Endothelial cell of umbilical vein (primary cell): ENCODE results near the gene ZNF383. TPM values are rescaled to one million over a fixed set of nuclear protein-coding genes. Genes with fewer than 3 reads are reported as not detected.
"Not testable (repeated sequence)": the region's sequence is repeated elsewhere in the genome, so short reads cannot be mapped to it uniquely, and the experiment has no call there.

Experiments
- BruUV-seq: library from RNA; stranded (reverse); fragments of 400-500 nt; replicated peaks from 2 replicates; lab custom pipeline; 2021; lab: Mats Ljungman, UMichigan
- CTCF ChIA-PET: fragments of 300-600, 350-600 bp; sonication (Branson Sonifier 250); formaldehyde crosslinking; loops from one replicate; lab custom pipeline; 2021; ENCODE audit warnings: antibody characterized with exemption, inconsistent platforms; lab: Charles Lee
- POLR2A ChIA-PET: fragments of 300-600, 350-600 bp; sonication (Branson Sonifier 250); formaldehyde crosslinking; loops from one replicate; lab custom pipeline; 2021; ENCODE audit warnings: antibody characterized with exemption, inconsistent platforms; lab: Charles Lee
- DNase-seq: peaks from one replicate; pipeline ENCODE4 v3.0.0-alpha.2; 2011; ENCODE audit warnings: low read depth, low spot score
- FAIRE-seq: peaks from 2 replicates; lab custom pipeline; 2011; peaks lifted over from hg19 to GRCh38; lab: Jason Lieb, UNC
- H2AFZ ChIP-seq: 2 replicates; pipeline ENCODE4 v1.6.0; 2012; ENCODE audit warnings: low read depth, low read length, control low read depth, inconsistent platforms
- H3K27ac ChIP-seq: 2 replicates; pipeline ENCODE4 v1.5.1; 2011; ENCODE audit warnings: low read depth, mild to moderate bottlenecking, control low read depth, low read length, moderate library complexity; ENCODE audit not compliant: insufficient read depth
- H3K27me3 ChIP-seq, 2 experiments: 2 replicates each; pipeline versions ENCODE4 v1.6.0 to v1.6.1; 2011; ENCODE audit warnings: low read length in 2 of 2, mixed read lengths in 1 of 2; ENCODE audit not compliant: control insufficient read depth in 2 of 2, insufficient read depth in 2 of 2
- H3K36me3 ChIP-seq, 2 experiments: 2 replicates in 1 of 2; 3 replicates in 1 of 2; pipeline ENCODE4 v1.5.1; 2011; ENCODE audit warnings: low read length in 2 of 2, mild to moderate bottlenecking in 1 of 2, moderate library complexity in 1 of 2; ENCODE audit not compliant: control insufficient read depth in 2 of 2, insufficient read depth in 2 of 2; ENCODE audit errors: extremely low read depth in 1 of 2
- H3K4me1 ChIP-seq: 3 replicates; pipeline ENCODE4 v1.5.1; 2011; ENCODE audit warnings: mild to moderate bottlenecking, low read length; ENCODE audit not compliant: control insufficient read depth, insufficient read depth; ENCODE audit errors: extremely low read depth
- H3K4me2 ChIP-seq: 2 replicates; pipeline ENCODE4 v1.6.1; 2011; ENCODE audit warnings: low read length, control low read depth, mixed read lengths; ENCODE audit not compliant: insufficient read depth
- H3K4me3 ChIP-seq, 3 experiments: fragments of 200-600 bp in 1 of 3; sonication (generic), shearing (Covaris generic) in 1 of 3; replicated peaks in 1 of 3; 2 replicates each; pipeline ENCODE4 v1.5.1; 2011 to 2016; ENCODE audit warnings: control low read depth in 3 of 3, low read length in 3 of 3, mild to moderate bottlenecking in 2 of 3, inconsistent platforms in 1 of 3, low read depth in 1 of 3, moderate library complexity in 1 of 3; ENCODE audit not compliant: insufficient read depth in 1 of 3
- H3K79me2 ChIP-seq: 2 replicates; pipeline ENCODE4 v1.6.0; 2012; ENCODE audit warnings: low read length, inconsistent platforms; ENCODE audit not compliant: control insufficient read depth, insufficient read depth
- H3K9ac ChIP-seq: replicated peaks from 2 replicates; pipeline ENCODE3; 2011; ENCODE audit warnings: low read length, control low read depth; ENCODE audit not compliant: insufficient read depth; ENCODE audit errors: extremely low read depth
- H3K9me1 ChIP-seq: replicated peaks from 3 replicates; pipeline ENCODE4 v1.6.0; 2011; ENCODE audit warnings: mild to moderate bottlenecking, low read length; ENCODE audit not compliant: control insufficient read depth, insufficient read depth; ENCODE audit errors: extremely low read depth
- H3K9me3 ChIP-seq: replicated peaks from 2 replicates; pipeline ENCODE4 v1.5.1; 2012; ENCODE audit warnings: low read length, inconsistent platforms; ENCODE audit not compliant: control insufficient read depth, insufficient read depth
- H4K20me1 ChIP-seq: replicated peaks from 2 replicates; pipeline ENCODE3; 2011; ENCODE audit warnings: mild to moderate bottlenecking, low read length; ENCODE audit not compliant: control insufficient read depth, insufficient read depth; ENCODE audit errors: extremely low read depth
- dilution Hi-C: fragments of 300-500 bp; cut with MboI; formaldehyde crosslinking; loops from one replicate; pipeline ENCODE4 v1.15.0; 2019; ENCODE audit warnings: low sequenced_read_pairs; ENCODE audit not compliant: extremely low pct_ligation_motif_present
- intact Hi-C: fragments of 100-400 bp; cut with micrococcal nuclease; formaldehyde crosslinking; loops from one replicate; pipeline ENCODE4 v1.10.0; 2022
- polyA plus RNA-seq, 4 experiments: library from polyadenylated mRNA; depleted of rRNA in 3 of 4; stranded (reverse) in 3 of 4; unstranded in 1 of 4; fragments of >200 nt; gene quantifications; 2 replicates each; pipeline versions ENCODE4 v1.2.1 to v1.2.3, GENCODE V29; 2011 to 2012; ENCODE audit warnings: missing spikeins in 1 of 4
- total RNA-seq: library from RNA; stranded (reverse); gene quantifications from 2 replicates; pipeline ENCODE4 v1.2.3, GENCODE V29; 2021

Gene ZNF383
- total and polyA plus RNA-seq, 2 donors (not counting 3 experiments of a cell fraction or from before 2014, with no cell fraction given): 1.7 to 7.1 TPM

DNA sequence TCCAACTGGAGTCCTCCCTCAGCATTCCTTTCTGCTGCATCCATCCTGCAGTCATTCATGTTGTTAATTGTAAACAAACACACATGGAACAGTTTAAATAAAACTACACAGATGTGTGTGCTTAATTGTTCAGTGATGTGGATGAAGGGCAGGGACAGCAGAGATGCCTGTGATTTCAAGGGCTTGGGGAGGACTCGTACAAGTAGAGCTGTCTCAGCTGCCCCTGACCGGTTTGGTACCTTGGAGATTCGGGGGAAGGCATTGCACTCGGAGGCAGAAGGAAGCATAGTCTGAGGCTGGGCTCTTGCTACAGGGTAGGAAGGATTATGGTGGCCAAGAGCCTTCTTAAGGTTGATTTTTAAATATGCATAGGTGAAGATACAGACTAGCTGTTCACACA is 49.7 kb downstream of the ZNF383 start:
- H3K9me3 ChIP-seq, DNase-seq, FAIRE-seq, H4K20me1 ChIP-seq, H3K27ac ChIP-seq, H3K27me3 ChIP-seq, H3K4me2 ChIP-seq, BruUV-seq, intact Hi-C loops, H3K9me1 ChIP-seq, H3K79me2 ChIP-seq, H2AFZ ChIP-seq, CTCF ChIA-PET, H3K4me3 ChIP-seq, H3K4me1 ChIP-seq, POLR2A ChIA-PET, dilution Hi-C loops, H3K36me3 ChIP-seq, H3K9ac ChIP-seq: not testable (repeated sequence)

GRCh38 chr19:37280656-37281055 is 62.6 kb downstream of the ZNF383 start:
- H3K27ac ChIP-seq, BruUV-seq, H3K4me3 ChIP-seq, H3K4me1 ChIP-seq, FAIRE-seq, H4K20me1 ChIP-seq, H3K9me3 ChIP-seq, DNase-seq, intact Hi-C loops, H2AFZ ChIP-seq, H3K9me1 ChIP-seq, H3K4me2 ChIP-seq, H3K36me3 ChIP-seq, H3K27me3 ChIP-seq, POLR2A ChIA-PET, H3K9ac ChIP-seq, dilution Hi-C loops, CTCF ChIA-PET, H3K79me2 ChIP-seq: not testable (repeated sequence)

GRCh38 chr19:37284020-37284419 is 66.0 kb downstream of the ZNF383 start:
- H3K36me3 ChIP-seq, H3K79me2 ChIP-seq, H3K4me3 ChIP-seq, H3K9me3 ChIP-seq, H2AFZ ChIP-seq, H4K20me1 ChIP-seq, FAIRE-seq, POLR2A ChIA-PET, H3K4me1 ChIP-seq, H3K9me1 ChIP-seq, H3K4me2 ChIP-seq, H3K9ac ChIP-seq, intact Hi-C loops, H3K27me3 ChIP-seq, BruUV-seq, DNase-seq, dilution Hi-C loops, CTCF ChIA-PET, H3K27ac ChIP-seq: not testable (repeated sequence)

DNA sequence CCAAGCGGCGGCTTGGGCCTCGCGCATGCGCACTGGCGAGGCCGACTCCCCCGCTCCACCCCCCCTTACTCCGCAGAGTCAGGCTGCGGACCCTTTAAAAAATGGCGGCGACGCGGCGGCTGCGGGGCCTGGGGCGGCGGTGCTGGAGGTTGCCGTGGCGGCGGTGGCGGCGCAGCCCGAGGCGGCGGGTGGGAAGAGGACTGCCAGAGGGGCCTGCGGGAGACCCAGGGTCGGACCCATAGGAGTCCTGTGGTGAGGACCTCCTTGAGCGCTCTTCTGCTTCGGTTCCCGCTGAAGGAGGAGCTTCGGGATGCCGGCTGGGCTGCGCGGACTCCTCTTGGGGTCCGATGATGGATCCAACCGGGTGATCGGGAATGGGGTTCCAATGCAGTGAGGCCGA is 71.2 kb downstream of the ZNF383 start:
- H3K4me1 ChIP-seq, H4K20me1 ChIP-seq, FAIRE-seq, BruUV-seq, H3K4me3 ChIP-seq, dilution Hi-C loops, H3K4me2 ChIP-seq, H3K27ac ChIP-seq, H3K36me3 ChIP-seq, DNase-seq, H3K27me3 ChIP-seq, H3K9me1 ChIP-seq, intact Hi-C loops, H3K9me3 ChIP-seq, POLR2A ChIA-PET, H3K9ac ChIP-seq, H3K79me2 ChIP-seq, CTCF ChIA-PET, H2AFZ ChIP-seq: not testable (repeated sequence)
